B cell (primary cell): ENCODE results near the gene FOXN3. TPM values are rescaled to one million over a fixed set of nuclear protein-coding genes. Genes with fewer than 3 reads are reported as not detected.

Experiments
- ATAC-seq: fragments of 200-7000 bp; cut with Tn5 transposase; one replicate; pipeline ENCODE4 v1.10.0; 2021; ENCODE audit warnings: low read depth, mild to moderate bottlenecking, moderate number of reproducible peaks, moderate library complexity
- CTCF ChIA-PET: fragments of 350-600 bp; sonication (Branson Sonifier 250); formaldehyde crosslinking; loops from one replicate; lab custom pipeline; 2021; ENCODE audit warnings: antibody characterized with exemption, inconsistent platforms; lab: Charles Lee
- POLR2A ChIA-PET: fragments of 350-600 bp; sonication (Branson Sonifier 250); formaldehyde crosslinking; loops from one replicate; lab custom pipeline; 2021; ENCODE audit warnings: antibody characterized with exemption; lab: Charles Lee
- DNase-seq: peaks from one replicate; pipeline ENCODE4 v3.0.0; 2013
- H2AFZ ChIP-seq: 2 replicates; pipeline ENCODE4 v1.6.1; 2012; ENCODE audit warnings: mild to moderate bottlenecking, low read depth, low read length; ENCODE audit not compliant: insufficient read depth, poor library complexity, severe bottlenecking
- H3K27ac ChIP-seq, 2 donors: 1 replicate in 1 of 2; 2 replicates in 1 of 2; pipeline ENCODE4 v1.5.1; 2012 to 2013; ENCODE audit warnings: low read length in 2 of 2, mild to moderate bottlenecking in 2 of 2, moderate library complexity in 1 of 2
- H3K27me3 ChIP-seq, 4 experiments: fragments of 200-600 bp in 1 of 4; sonication (generic) in 1 of 4; replicated peaks in 1 of 4; 1 replicate in 2 of 4; 2 replicates in 2 of 4; pipeline versions ENCODE4 v1.6.1 to v1.7.0; 2013 to 2016; ENCODE audit warnings: low read length in 3 of 4, mild to moderate bottlenecking in 2 of 4, mixed read lengths in 1 of 4, moderate library complexity in 1 of 4; ENCODE audit not compliant: insufficient read depth in 4 of 4, control insufficient read depth in 3 of 4; ENCODE audit errors: control extremely low read depth in 1 of 4
- H3K36me3 ChIP-seq, 2 experiments: replicated peaks in 1 of 2; 1 replicate in 1 of 2; 2 replicates in 1 of 2; pipeline versions ENCODE4 v1.6.1 to v1.7.1; 2013; ENCODE audit warnings: low read length in 1 of 2; ENCODE audit not compliant: insufficient read depth in 2 of 2, control insufficient read depth in 1 of 2; ENCODE audit errors: control extremely low read depth in 1 of 2, extremely low read depth in 1 of 2
- H3K4me1 ChIP-seq, 2 donors: fragments of 200-600 bp in 1 of 2; sonication (generic) in 1 of 2; 1 replicate in 1 of 2; 2 replicates in 1 of 2; pipeline versions ENCODE4 v1.5.1 to v1.6.1; 2013 to 2017; ENCODE audit warnings: low read length in 2 of 2; ENCODE audit not compliant: control insufficient read depth in 2 of 2, insufficient read depth in 2 of 2
- H3K4me2 ChIP-seq: replicated peaks from 2 replicates; pipeline ENCODE3; 2012; ENCODE audit warnings: mild to moderate bottlenecking, low read depth, low read length; ENCODE audit not compliant: poor library complexity, severe bottlenecking
- H3K4me3 ChIP-seq, 5 experiments: fragments of 200-600 bp in 1 of 5; sonication (generic) in 1 of 5; 1 replicate in 3 of 5; 2 replicates in 2 of 5; pipeline versions ENCODE4 v1.5.1 to v1.7.0; 2011 to 2016; ENCODE audit warnings: low read length in 4 of 5, mild to moderate bottlenecking in 4 of 5, low read depth in 2 of 5, control low read depth in 1 of 5, moderate library complexity in 1 of 5; ENCODE audit not compliant: insufficient read depth in 1 of 5; ENCODE audit errors: control extremely low read depth in 1 of 5, extremely low read depth in 1 of 5
- H3K79me2 ChIP-seq: fragments of 200-600 bp; sonication (generic); one replicate; pipeline ENCODE4 v1.6.0; 2016; ENCODE audit warnings: low read length; ENCODE audit not compliant: control insufficient read depth, insufficient read depth
- H3K9ac ChIP-seq: fragments of 200-600 bp; sonication (generic); 2 replicates; pipeline ENCODE4 v1.6.1; 2017; ENCODE audit warnings: mild to moderate bottlenecking, low read length, moderate library complexity
- H3K9me3 ChIP-seq, 3 donors: one replicate each; pipeline versions ENCODE4 v1.6.1 to v1.7.1; 2013; ENCODE audit warnings: low read length in 2 of 3; ENCODE audit not compliant: control insufficient read depth in 2 of 3, insufficient read depth in 1 of 3; ENCODE audit errors: control extremely low read depth in 1 of 3
- H4K20me1 ChIP-seq: 2 replicates; pipeline ENCODE4 v1.6.0; 2012; ENCODE audit warnings: mild to moderate bottlenecking, low read length; ENCODE audit not compliant: insufficient read depth, control insufficient read depth, poor library complexity, severe bottlenecking
- H3K27ac Mint-ChIP-seq: one replicate; pipeline ENCODE4 v1.8.0; 2021; ENCODE audit warnings: mixed read lengths
- H3K27me3 Mint-ChIP-seq: one replicate; pipeline ENCODE4 v1.8.0; 2021; ENCODE audit warnings: mixed read lengths
- H3K4me1 Mint-ChIP-seq: one replicate; pipeline ENCODE4 v1.8.0; 2021; ENCODE audit warnings: mixed read lengths
- H3K4me3 Mint-ChIP-seq: one replicate; pipeline ENCODE4 v1.8.0; 2021; ENCODE audit warnings: mixed read lengths
- H3K9me3 Mint-ChIP-seq: one replicate; pipeline ENCODE4 v1.8.0; 2022; ENCODE audit warnings: mixed read lengths; ENCODE audit not compliant: insufficient read depth
- EZH2 ChIP-seq: IDR thresholded peaks from 2 replicates; pipeline ENCODE4 v1.6.1; 2012; ENCODE audit warnings: borderline replicate concordance, low read depth, mild to moderate bottlenecking, moderate library complexity, low read length; ENCODE audit not compliant: insufficient read depth, poor library complexity, severe bottlenecking
- WGBS: methylation state at CpG from one replicate; pipeline ENCODE4 v1.1.5; 2013; ENCODE audit warnings: missing lambda C conversion rate; ENCODE audit not compliant: insufficient coverage; 5-methylcytosine and 5-hydroxymethylcytosine counted together
- intact Hi-C: fragments of 100-400 bp; cut with micrococcal nuclease; formaldehyde crosslinking; loops from one replicate; pipeline ENCODE4 v1.10.0; 2022
- polyA plus RNA-seq: library from polyadenylated mRNA; depleted of rRNA; stranded (reverse); fragments of >200 nt; gene quantifications from 2 replicates; pipeline ENCODE4 v1.2.3, GENCODE V29; 2012
- total RNA-seq, 2 donors: library from RNA; stranded (reverse); fragments of 120-200 nt in 1 of 2; gene quantifications; 1 replicate in 1 of 2; 2 replicates in 1 of 2; pipeline versions ENCODE4 v1.2.3 to v1.2.4, GENCODE V29; 2013 to 2022
- TF ChIP-seq, protein P1 (sequence below): fragments of 200-600 bp; IDR thresholded peaks from one replicate; pipeline ENCODE4 v1.8.0; 2022; ENCODE audit warnings: antibody characterized with exemption, mild to moderate bottlenecking

Gene FOXN3
- total and polyA plus RNA-seq, 2 donors (not counting 1 experiment from before 2014, with no cell fraction given): 80.6 to 98.2 TPM

DNA sequence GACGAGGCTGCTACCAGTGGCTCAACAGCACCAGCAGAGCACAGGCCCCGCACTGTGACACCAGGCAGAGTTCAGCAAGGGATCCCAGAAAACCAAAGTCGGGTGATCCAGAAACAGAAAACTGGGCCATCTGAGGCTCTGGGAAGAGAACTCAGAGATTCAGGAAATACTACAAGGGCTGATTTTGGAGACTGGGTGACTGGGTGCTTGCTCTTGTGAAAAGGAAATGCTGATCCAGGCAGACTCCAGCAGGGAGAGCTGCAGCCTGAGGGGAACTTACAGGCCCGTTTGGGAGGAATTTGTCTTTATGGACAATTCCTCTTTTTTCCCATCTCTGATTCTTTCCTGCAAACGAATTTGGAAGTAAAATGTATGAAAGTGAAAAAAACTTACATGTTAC is 28.2 kb downstream of the FOXN3 start:
- intact Hi-C loops: no loop called here
- H3K4me2 ChIP-seq: no peak overlapping the region
- ChIA-PET CTCF (no interaction called here), POLR2A (no interaction called here)
- H2AFZ ChIP-seq: no peak overlapping the region
- Mint-ChIP-seq H3K4me3 (no peak overlapping the region), H3K27ac (no peak overlapping the region), H3K4me1 (peaks cover 71% of the 10 kb centered on the region), H3K27me3 (no peaks in the 10 kb centered on the region), H3K9me3 (no peaks in the 10 kb centered on the region)
- no peaks in the 10 kb centered on the region for H3K27me3 ChIP-seq
- 93% methylated on average over 3 of the region's 5 CpGs for WGBS
- H3K9ac ChIP-seq: no peak overlapping the region
- no peak overlapping the region for H3K4me3 ChIP-seq
- no peak for ATAC-seq
- no peak for TF ChIP-seq EZH2
- TF ChIP-seq, protein P1, sequence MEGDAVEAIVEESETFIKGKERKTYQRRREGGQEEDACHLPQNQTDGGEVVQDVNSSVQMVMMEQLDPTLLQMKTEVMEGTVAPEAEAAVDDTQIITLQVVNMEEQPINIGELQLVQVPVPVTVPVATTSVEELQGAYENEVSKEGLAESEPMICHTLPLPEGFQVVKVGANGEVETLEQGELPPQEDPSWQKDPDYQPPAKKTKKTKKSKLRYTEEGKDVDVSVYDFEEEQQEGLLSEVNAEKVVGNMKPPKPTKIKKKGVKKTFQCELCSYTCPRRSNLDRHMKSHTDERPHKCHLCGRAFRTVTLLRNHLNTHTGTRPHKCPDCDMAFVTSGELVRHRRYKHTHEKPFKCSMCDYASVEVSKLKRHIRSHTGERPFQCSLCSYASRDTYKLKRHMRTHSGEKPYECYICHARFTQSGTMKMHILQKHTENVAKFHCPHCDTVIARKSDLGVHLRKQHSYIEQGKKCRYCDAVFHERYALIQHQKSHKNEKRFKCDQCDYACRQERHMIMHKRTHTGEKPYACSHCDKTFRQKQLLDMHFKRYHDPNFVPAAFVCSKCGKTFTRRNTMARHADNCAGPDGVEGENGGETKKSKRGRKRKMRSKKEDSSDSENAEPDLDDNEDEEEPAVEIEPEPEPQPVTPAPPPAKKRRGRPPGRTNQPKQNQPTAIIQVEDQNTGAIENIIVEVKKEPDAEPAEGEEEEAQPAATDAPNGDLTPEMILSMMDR: no peak
- H3K9me3 ChIP-seq: peaks cover 0 to 4% (median 0%) of the 10 kb centered on the region in 3 donors
- H3K4me1 ChIP-seq: peaks cover 41 to 48% of the 10 kb centered on the region in 2 donors
- DNase-seq: no peak
- peaks cover 0 to 2% of the 10 kb centered on the region in 2 experiments for H3K36me3 ChIP-seq
- peaks cover 97% of the 10 kb centered on the region for H3K79me2 ChIP-seq
- no peak overlapping the region for H3K27ac ChIP-seq
- H4K20me1 ChIP-seq: peaks cover 41% of the 10 kb centered on the region

DNA sequence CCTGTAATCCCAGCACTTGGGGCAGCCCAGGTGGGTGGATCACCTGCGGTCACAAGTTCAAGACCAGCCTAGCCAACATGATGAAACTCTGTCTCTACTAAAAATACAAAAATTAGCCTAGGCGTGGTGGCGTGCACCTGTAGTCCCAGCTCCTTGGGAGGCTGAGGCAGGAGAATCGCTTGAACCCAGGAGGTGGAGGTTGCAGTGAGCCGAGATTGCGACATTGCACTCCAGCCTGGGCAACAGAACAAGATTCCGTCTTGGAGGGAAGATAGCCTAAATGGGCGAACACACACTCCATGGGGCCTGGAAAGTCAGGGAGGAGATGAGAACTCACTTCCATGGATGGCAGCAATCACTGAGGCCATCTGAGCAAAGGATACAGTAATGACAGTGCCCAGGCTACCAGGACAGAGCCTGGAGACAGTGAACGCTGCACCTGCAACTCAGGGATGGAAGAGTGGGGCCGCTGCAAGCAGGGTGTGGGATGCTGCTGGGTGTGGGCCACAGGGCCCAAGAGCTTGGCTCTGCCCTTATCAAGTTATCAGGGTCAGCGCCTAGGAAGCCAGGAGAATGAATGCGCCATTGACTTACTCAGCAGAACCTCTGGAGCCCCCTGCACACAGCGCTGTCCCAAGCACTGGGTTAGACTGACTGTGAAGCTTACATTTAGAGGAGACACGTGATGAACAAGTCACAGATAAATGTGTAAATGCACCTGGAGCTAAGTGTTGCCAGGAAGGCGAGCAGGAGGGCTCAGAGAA is 28.9 kb downstream of the FOXN3 start:
- Mint-ChIP-seq H3K9me3 (no peaks in the 10 kb centered on the region), H3K4me1 (peaks cover 71% of the 10 kb centered on the region), H3K4me3 (no peak overlapping the region), H3K27me3 (no peaks in the 10 kb centered on the region), H3K27ac (no peak overlapping the region)
- H3K4me1 ChIP-seq: peaks cover 41 to 48% of the 10 kb centered on the region in 2 donors
- peaks cover 0 to 4% (median 0%) of the 10 kb centered on the region in 3 donors for H3K9me3 ChIP-seq
- no peak for ATAC-seq
- H3K27me3 ChIP-seq: no peaks in the 10 kb centered on the region
- H3K27ac ChIP-seq: no peak overlapping the region
- H4K20me1 ChIP-seq: peaks cover 39% of the 10 kb centered on the region
- no peak overlapping the region for H3K4me3 ChIP-seq
- H3K79me2 ChIP-seq: peaks cover 97% of the 10 kb centered on the region
- CTCF ChIA-PET: interaction anchor here (0.6 to 4.9 kb wide), 2 partner anchors 52 to 56 kb away, joined by 3 to 35 read pairs; no protein-coding TSS in a partner anchor
- H3K4me2 ChIP-seq: no peak overlapping the region
- no peak overlapping the region for H3K9ac ChIP-seq
- POLR2A ChIA-PET: no interaction called here
- intact Hi-C loops: no loop called here
- WGBS: 87% methylated on average over 15 of the region's 15 CpGs
- H2AFZ ChIP-seq: no peak overlapping the region
- H3K36me3 ChIP-seq: no peaks in the 10 kb centered on the region
- no peak for TF ChIP-seq EZH2
- TF ChIP-seq, protein P1: no peak
- DNase-seq: no peak
